Measurements from ENCODE around the gene CXCL1.

- no peak for TF ChIP-seq CTCF (IDR thresholded peaks at IDR 0.05; ENCODE audit: extremely low read depth in 1 of 2, insufficient read depth in 1 of 2, low read depth in 1 of 2, low read length in 2 of 2)
- TF ChIP-seq POLR2A (IDR thresholded peaks at IDR 0.05; ENCODE audit: low read depth, low read length), result no peak
- no peak for TF ChIP-seq POLR2AphosphoS5 (IDR thresholded peaks at IDR 0.05; ENCODE audit: insufficient read depth, low read depth, low read length)
Measured at GRCh38 chr4:73867783-73868182, 1.4 kb upstream of the CXCL1 start.
